ENCODE measurements around the gene ZNF423. TPM values are rescaled to one million over a fixed set of nuclear protein-coding genes. Genes with fewer than 3 reads are reported as not detected.

The ZNF423 gene
- total and polyA plus RNA-seq, 9 of the 15 experiments (the other 6 are each of a cell fraction or from before 2014, with no cell fraction given): not detected

DNA sequence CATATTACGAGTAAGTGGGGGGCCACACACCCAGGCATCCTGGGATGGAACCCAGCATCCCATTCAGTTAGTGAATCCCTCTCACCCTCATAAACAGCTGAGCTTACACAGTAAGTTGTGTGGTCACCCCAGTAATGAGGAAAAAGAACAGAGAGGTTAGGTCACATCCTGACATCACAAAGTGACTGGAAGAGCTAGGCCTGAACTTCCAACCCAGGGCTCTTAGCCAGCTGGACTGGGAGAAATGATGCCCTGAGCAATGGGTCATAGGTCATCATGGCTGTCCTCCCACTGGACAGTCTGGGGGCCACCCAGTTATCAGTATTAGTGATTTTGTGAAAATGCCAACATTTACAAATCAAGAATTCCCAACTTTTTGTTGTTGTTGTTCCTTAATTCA lies 205.3 kb downstream of the ZNF423 start (continued):
- TF ChIP-seq, protein P1, sequence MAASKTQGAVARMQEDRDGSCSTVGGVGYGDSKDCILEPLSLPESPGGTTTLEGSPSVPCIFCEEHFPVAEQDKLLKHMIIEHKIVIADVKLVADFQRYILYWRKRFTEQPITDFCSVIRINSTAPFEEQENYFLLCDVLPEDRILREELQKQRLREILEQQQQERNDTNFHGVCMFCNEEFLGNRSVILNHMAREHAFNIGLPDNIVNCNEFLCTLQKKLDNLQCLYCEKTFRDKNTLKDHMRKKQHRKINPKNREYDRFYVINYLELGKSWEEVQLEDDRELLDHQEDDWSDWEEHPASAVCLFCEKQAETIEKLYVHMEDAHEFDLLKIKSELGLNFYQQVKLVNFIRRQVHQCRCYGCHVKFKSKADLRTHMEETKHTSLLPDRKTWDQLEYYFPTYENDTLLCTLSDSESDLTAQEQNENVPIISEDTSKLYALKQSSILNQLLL (CRISPR knock-in tag; IDR thresholded peaks at IDR 0.05; ENCODE audit: borderline replicate concordance): no peak
- TF ChIP-seq MXI1 (IDR thresholded peaks at IDR 0.05; ENCODE audit: low read depth, low read length) (no peak), CAMTA2 (CRISPR knock-in tag; conservative IDR thresholded peaks at IDR 0.05) (no peak), ATF7 (IDR thresholded peaks at IDR 0.05) (no peak), PHF20 (IDR thresholded peaks at IDR 0.05; ENCODE audit: partially characterized antibody) (no peak), RHOXF2B (CRISPR knock-in tag; conservative IDR thresholded peaks at IDR 0.05) (no peak), LEF1 (IDR thresholded peaks at IDR 0.05) (no peak), SRSF1 (IDR thresholded peaks at IDR 0.05; ENCODE audit: low read depth, low read length) (no peak), CBX3 (IDR thresholded peaks at IDR 0.05; ENCODE audit: borderline replicate concordance in 1 of 2, low read length in 2 of 2) (no peak)
- TF ChIP-seq, protein P2, sequence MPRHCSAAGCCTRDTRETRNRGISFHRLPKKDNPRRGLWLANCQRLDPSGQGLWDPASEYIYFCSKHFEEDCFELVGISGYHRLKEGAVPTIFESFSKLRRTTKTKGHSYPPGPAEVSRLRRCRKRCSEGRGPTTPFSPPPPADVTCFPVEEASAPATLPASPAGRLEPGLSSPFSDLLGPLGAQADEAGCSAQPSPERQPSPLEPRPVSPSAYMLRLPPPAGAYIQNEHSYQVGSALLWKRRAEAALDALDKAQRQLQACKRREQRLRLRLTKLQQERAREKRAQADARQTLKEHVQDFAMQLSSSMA (CRISPR knock-in tag; IDR thresholded peaks at IDR 0.05): no peak
- TF ChIP-seq, protein P3, sequence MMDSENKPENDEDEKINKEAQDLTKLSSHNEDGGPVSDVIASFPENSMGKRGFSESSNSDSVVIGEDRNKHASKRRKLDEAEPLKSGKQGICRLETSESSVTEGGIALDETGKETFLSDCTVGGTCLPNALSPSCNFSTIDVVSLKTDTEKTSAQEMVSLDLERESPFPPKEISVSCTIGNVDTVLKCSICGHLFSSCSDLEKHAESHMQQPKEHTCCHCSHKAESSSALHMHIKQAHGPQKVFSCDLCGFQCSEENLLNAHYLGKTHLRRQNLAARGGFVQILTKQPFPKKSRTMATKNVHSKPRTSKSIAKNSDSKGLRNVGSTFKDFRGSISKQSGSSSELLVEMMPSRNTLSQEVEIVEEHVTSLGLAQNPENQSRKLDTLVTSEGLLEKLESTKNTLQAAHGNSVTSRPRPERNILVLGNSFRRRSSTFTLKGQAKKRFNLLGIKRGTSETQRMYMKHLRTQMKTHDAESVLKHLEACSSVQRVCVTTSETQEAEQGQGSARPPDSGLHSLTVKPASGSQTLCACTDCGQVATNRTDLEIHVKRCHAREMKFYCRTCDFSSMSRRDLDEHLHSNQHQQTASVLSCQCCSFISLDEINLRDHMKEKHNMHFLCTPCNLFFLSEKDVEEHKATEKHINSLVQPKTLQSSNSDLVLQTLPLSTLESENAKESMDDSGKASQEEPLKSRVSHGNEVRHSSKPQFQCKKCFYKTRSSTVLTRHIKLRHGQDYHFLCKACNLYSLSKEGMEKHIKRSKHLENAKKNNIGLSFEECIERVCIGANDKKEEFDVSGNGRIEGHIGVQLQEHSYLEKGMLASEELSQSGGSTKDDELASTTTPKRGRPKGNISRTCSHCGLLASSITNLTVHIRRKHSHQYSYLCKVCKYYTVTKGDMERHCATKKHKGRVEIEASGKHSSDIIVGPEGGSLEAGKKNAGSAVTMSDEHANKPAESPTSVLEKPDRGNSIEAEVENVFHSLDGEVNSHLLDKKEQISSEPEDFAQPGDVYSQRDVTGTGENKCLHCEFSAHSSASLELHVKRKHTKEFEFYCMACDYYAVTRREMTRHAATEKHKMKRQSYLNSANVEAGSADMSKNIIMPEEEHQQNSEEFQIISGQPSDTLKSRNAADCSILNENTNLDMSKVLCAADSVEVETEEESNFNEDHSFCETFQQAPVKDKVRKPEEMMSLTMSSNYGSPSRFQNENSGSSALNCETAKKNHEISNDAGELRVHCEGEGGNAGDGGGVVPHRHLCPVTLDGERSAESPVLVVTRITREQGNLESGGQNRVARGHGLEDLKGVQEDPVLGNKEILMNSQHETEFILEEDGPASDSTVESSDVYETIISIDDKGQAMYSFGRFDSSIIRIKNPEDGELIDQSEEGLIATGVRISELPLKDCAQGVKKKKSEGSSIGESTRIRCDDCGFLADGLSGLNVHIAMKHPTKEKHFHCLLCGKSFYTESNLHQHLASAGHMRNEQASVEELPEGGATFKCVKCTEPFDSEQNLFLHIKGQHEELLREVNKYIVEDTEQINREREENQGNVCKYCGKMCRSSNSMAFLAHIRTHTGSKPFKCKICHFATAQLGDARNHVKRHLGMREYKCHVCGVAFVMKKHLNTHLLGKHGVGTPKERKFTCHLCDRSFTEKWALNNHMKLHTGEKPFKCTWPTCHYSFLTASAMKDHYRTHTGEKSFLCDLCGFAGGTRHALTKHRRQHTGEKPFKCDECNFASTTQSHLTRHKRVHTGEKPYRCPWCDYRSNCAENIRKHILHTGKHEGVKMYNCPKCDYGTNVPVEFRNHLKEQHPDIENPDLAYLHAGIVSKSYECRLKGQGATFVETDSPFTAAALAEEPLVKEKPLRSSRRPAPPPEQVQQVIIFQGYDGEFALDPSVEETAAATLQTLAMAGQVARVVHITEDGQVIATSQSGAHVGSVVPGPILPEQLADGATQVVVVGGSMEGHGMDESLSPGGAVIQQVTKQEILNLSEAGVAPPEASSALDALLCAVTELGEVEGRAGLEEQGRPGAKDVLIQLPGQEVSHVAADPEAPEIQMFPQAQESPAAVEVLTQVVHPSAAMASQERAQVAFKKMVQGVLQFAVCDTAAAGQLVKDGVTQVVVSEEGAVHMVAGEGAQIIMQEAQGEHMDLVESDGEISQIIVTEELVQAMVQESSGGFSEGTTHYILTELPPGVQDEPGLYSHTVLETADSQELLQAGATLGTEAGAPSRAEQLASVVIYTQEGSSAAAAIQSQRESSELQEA (IDR thresholded peaks at IDR 0.05; ENCODE audit: low read depth): no peak
